Measurements from ENCODE around the gene MEGF11.
A peak's percentile ranks its signal among the peaks of the same experiment; 100 is the strongest.
"Not testable (repeated sequence)": the region's sequence is repeated elsewhere in the genome, so short reads cannot be mapped to it uniquely, and the experiment has no call there.

The MEGF11 gene

DNA sequence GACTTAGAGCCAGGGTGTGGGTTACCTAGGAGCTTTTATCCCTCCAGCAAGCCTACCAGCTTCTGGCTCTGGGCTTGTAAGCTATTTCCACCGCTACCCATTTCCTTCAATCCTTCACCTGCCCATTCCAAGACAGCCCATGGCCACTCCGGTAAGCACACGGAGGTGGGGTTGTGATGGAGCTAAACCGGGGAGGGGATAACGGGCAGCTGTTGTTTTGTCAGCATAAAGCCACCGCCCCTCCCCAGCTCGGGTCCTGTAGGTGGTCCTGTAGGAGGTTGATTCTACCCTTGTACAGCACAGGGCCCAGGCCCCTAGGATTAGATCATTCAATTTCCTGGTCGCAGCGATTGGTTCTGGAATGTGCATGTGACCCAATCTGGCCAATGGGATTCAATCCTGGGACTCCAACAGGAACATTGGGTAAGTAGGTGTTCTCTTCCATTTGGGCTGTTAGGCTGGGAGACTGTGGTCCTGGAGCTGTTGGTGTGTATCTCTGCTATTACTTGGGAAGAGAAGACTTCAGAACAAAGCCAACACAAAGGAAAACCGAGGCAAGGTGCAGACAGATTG lies 233.6 kb downstream of the MEGF11 start:
- DNase-seq (ENCODE audit: insufficient read length, low spot score) (no peak), FAIRE-seq (no peak)

DNA sequence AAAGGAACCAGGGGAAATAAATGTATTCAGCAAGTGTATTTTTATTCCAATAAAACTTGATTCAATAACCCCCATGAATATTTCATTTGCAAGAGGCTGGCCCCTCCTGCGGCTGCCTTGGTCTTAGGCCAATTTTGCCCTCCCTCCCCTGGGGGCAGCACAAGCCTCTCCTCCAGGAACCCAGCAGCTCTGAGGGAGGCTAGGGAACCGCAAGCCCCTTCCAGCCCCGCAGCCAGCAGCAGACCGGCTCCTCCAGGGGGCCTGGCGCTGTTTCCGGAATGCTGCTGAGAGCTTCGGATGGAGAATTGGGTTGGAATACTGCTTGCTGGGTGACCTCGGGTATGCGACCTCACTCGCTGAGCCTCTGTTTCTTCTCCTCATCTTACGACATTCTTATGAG lies 234.2 kb downstream of the MEGF11 start:
- DNase-seq (ENCODE audit: insufficient read length, low spot score) = no peak
- no peak for FAIRE-seq

DNA sequence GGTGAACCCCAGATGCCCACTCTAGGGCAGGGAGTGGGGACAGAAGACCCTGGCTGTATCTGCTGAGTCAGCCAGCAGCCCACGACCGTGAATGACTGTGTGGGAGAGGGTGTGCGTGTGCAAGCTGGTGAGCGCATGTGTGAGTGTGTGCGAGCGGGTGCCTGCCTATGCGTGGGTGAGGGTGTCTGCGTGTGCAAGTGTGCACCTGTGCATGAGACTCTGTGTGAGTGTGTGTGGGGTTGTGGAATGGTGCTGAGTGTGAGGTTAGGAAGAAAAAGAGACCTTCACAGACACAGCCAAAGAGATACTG lies 235.1 kb downstream of the MEGF11 start:
- DNase-seq (ENCODE audit: insufficient read length, low spot score) (no peak), FAIRE-seq (no peak)

DNA sequence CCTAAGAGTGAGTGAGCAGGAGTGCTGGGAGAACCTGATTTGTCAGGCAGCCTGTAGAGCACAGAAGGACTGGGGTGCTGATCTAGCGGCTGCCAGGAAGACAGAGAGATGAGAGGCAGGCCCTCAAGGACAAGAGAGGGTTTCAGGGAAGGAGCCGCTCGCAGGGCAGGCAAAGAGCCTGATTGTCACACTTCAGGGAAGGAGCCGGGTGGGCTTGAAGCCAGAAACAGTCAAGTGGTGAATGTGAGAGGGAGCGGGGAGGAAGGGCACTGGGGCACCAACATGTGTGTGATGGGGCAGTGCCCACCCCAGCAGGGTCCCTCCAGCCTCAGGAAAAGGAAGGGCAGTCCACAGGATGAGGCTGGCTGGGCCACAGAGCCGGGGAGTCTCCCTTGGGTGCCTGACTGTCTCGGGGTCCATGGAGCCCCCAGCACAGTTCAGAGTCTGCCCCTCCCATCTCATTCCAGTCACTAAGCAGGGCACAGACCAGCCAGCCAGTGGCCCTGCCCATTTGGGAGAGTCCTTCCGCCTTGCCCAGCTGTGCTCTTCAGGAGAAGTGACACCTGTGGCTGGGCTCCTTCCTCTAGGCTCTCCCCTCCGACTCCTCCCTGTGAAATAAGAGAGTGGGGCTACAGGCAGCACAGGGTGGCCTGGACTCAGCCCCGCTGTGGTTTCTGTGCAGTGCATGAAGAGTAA lies 235.6 kb downstream of the MEGF11 start:
- no peak for DNase-seq (ENCODE audit: insufficient read length, low spot score)
- no peak for FAIRE-seq

DNA sequence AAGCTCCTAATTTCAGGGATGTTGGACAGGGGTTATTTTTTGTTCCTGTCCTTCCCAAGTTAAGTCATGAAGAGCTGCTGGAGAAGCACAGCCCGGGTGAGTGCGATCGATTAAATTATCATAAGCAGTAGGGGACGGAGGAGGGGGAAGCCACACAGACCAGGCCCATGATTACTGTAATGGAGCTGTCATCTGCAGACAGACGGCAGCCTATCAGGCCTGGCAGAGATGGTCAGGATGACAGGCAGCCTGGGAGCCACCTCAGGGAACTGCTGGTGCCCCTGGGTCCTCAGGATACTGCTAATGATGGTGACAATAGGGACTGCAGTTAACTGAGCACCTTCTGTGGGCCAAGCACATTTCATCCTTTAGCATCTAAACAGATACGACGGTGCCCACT lies 236.6 kb downstream of the MEGF11 start:
- no peak for FAIRE-seq
- no peak for DNase-seq (ENCODE audit: insufficient read length, low spot score)

DNA sequence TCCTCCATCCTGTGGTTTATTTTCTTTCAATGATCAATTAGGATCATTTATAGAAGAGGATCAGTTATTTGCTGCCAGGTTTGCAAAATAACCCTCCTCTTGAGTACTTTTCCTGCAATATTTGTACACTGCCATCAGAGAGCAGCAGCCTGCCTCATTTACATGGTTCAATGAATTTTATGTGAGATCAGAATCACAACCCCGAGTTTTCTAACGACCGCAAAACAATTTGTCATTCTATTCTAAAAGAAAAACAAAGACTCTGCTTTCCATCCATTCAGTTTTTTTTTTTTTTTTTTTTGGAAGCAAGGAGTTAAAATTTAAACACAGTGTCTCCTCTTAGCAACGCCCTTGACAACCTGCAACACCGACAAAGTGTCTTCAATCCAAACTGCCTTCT lies 237.4 kb downstream of the MEGF11 start:
- DNase-seq (ENCODE audit: insufficient read length, low spot score) (no peak), FAIRE-seq (no peak)

DNA sequence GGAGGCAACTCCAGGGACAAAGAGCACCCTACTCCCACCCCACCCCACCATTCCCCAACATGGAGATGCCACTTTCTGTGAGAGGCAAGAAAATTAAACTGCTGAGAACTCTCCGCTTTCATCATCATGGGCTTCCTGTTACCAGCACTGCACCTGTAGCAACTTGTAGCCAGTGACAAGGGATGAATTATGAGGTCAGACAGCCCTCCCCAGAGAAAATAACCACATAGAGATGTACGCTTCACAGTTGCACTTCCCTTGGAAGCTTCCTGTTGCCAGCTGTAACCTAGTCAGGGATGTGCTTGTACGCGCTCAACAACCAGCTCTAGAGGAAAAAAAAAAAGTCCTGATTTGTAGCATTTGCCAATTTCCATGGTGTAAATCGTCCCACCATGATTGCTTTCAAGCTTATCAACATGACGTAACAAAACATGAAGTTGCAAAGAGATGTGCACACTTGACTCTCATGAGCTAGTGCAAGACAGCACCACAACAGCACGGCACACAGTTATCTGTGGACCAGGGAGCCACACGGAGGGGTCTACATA lies 238.8 kb downstream of the MEGF11 start:
- no peak for DNase-seq (ENCODE audit: insufficient read length, low spot score)
- FAIRE-seq = no peak

DNA sequence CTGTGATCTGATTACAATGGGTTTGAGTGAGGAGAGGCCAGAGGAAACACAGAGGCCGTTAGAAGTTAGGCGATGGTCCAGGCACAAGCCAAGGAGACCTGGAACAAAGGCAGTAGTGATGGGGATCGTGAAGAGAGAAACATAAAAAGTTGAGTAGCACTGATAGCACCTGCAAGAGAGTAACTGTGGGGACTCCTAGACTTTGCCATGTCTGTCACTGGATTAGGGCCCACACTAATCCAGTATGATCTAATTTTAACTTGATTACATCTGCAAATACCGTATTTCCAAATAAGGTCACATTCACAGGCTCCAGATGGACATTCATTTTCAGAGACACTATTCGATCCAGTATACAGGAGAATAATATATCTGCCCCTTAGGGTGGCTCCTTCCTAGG lies 239.5 kb downstream of the MEGF11 start:
- no peak for FAIRE-seq
- DNase-seq (ENCODE audit: insufficient read length, low spot score) = no peak

DNA sequence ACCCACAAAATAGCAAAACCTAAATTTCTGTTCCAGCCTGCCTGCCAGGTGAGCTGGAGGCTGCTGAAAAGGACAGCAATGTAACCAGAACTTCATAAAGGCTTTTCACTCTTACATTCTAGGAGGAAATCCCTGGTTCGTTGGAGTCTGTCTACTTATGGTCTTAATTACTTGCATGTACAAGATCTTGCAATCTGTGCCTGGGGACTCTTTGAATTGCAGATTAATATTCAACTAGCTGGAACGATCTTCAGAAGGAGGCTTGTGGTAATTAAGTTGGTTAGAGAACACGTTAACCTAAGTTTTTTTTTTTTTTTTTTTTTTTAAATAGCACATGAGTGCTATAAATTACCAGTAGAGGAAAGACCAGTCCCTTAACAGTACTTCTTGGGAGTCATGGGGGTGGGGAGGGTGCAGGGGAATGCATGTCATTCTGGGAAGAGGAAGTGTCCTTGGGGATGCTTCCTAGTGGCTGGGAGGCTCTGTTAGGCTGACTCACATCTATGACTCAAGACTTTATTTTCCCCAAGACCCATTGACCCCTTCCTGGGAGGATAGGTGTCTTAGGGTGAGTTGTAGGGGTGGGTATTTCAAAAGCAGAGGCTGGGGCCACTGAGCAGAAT lies 244.5 kb downstream of the MEGF11 start:
- peak; percentile 21 for DNase-seq (ENCODE audit: insufficient read length, low spot score)
- no peak for FAIRE-seq

DNA sequence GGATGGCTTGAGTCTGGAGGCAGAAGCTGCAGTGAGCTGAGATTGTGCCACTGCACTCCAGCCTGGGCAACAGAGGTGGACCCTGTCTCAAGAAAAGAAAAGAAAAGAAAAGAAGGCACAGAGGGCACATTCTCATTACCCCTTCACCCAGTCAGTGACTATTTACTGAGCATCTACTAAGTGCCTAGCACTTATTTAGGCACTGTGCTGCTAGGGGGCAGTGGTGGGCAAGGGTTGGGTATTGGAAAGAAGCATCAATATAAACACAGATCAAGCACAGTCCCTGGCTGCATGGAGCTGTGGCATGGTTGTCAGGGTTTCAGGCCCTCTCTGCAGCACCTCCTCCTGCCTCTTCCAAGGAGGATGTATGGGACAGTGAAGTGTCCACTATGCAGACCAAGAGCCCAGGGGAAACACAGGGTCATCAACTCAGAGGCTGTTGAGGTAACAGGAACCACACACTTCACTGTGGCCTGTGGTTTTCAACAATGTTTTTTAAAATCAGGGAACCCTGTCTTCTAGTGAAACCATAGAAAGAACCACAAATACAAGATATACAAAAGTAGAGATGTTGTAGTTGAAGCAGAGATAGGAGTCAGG lies 245.8 kb downstream of the MEGF11 start:
- no peak for FAIRE-seq
- no peak for DNase-seq (ENCODE audit: insufficient read length, low spot score)

DNA sequence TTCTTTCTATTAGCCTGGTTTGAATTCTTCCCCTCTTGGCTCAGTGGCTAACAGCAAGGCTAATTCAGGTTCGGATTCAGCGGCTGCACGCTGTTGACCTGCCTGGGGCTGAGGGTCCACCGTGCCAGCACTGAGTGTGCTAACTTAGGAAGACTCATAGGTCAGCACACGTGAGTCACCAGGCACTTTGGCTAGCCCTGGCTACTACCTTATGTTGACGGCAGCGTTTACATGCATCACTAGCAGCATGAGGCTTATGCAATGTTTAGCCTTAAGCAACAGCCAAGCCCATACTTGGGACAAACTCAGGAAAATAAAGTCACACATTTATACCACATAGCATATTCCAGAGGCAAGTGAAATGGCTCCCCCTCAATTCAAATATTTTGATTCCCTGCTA lies 246.6 kb downstream of the MEGF11 start:
- FAIRE-seq (no peak), DNase-seq (ENCODE audit: insufficient read length, low spot score) (no peak)

DNA sequence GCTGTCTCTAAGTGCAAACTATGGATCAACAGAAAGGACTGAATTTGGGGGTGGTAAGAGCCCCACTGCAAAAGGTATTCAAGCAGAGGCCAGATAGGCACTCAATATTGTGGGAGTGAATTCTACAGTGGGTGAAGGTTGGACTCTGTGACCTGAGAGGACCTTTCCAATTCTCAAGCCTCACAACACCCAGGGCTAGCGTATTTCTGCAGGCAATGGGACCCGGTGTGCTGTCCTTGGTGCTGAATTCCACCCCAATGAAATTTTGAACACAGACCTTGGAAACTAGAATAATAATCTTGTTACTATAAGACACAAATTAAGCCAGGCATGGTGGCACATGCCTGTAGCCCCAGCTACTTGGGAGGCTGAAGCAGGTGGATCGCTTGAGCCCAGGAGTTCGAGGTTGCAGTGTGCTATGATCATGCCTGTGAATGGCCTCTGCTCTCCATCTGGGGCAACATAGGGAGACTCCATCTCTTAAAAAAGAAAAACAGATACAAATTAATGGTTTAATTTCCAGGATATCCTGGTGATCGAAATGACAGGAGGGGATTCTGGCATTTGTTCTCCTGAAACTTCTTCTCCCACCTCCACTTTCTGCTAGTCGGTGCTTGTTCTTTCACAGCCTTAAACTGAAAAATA lies 248.8 kb downstream of the MEGF11 start:
- FAIRE-seq (no peak), DNase-seq (ENCODE audit: insufficient read length, low spot score) (peak; percentile 69)

DNA sequence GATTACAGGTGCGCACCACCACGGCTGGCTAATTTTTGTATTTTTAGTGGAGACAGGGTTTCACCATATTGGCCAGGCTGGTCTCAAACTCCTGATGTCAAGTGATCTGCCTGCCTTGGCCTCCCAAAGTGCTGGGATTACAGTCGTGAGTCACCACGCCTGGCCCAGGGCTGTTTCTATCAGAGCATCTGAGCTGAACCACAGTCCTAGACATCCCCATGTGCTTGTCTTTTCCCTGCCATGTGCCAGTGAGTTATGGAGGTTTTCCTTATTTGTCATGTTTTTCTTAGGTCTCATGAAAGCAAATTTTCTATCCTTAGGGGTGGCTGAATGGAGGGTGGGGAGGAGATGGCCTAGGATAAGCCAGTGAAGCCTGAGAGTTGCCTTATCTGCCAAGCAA lies 250.4 kb downstream of the MEGF11 start:
- FAIRE-seq = not testable (repeated sequence)

DNA sequence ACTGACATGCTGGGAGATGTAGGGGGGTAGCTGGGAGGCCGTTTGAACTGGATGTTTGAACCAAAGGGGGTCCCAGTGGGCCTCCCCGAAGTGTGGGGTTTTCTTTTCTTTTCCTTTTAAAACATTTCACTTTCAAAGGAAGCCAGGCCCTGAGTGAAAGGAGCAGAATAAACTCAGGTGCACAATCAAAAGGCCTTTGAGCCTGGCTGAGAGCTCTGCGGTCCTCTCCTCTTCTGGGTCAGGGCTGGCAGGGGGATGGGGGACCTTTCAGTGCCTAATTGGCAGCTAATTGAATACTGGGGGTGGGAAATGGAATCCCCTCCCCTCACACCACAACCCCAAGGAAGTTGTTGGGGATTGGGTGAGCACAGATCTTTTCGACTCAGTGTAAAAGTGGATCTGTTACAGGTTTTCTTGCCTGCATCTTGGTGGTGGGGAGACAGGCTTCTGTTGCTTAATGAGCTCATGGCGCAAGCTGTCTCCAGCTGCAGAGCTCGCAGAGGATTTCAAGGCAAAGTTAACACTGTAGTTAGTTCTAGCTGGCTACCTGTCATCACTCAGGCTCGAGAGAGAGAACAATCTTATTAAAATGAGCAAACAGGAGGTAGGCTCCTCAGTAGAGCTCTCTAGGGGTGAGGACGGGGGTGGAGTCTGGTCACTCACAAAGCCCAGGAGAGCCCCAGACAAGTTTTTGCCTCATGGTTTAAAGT lies 251.7 kb downstream of the MEGF11 start:
- no peak for FAIRE-seq
- DNase-seq (ENCODE audit: insufficient read length, low spot score) = no peak

More for the DNA sequence above, 250.4 kb downstream of the MEGF11 start:
- DNase-seq (ENCODE audit: insufficient read length, low spot score) = not testable (repeated sequence)

DNA sequence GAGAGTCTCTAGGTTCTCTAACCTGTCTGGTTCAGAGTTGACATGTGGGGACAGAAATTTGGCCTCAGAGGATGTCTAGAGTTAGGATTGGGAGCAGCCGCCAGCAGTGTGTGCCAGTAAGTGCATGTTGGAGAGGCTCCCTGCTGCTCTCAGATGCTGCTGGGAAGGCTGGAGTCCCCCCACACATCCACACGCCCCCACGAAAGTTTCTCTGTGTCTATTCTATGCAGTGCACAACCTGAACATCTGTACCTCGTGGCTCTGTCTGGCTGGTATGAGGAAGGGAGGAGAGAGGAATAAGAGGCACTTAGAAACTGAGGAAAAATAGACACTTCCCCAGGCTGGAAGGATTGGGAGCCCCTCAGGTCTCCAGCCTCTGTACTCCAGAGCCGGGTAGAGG lies 252.5 kb downstream of the MEGF11 start:
- no peak for DNase-seq (ENCODE audit: insufficient read length, low spot score)
- FAIRE-seq = no peak

DNA sequence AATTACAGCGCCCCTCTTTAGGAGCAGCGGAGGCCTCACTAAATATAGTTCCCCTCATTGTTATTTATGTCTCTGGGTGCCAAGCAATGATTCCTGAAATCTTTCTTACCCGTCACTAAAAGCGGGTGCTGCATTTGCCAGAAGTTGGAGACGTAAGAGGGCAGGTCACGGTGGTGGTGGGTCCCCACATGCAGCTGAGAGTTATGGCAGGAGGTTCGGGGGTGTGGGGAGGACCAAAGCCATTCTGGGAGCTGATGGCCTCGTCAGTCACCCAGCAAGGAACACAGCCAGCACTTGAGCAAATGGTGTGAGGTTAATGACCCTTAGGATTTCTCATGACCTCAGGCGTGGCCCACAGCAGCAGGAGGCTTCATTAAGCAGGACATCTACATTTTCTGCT lies 255.1 kb downstream of the MEGF11 start:
- no peak for DNase-seq (ENCODE audit: insufficient read length, low spot score)
- FAIRE-seq = no peak

DNA sequence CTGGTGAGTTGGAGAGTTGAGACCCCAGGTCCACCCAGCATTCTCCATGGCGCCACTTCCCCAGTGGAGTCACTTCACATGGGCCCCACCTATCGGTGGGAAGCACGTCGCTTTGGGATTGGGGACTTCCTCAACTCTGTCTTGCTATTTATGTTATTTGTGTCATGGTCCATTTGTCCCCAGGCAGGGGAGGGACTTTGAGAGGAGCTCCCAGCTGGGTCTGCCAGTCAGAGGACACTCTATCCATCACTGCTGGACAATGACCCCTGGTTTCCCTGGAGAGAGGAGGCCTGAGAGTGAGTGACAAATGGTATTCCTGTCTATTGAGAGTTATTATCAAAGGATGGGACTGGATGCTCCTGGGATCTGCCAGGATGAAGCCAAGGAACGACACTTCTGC lies 256.6 kb downstream of the MEGF11 start:
- no peak for DNase-seq (ENCODE audit: insufficient read length, low spot score)
- FAIRE-seq = no peak

DNA sequence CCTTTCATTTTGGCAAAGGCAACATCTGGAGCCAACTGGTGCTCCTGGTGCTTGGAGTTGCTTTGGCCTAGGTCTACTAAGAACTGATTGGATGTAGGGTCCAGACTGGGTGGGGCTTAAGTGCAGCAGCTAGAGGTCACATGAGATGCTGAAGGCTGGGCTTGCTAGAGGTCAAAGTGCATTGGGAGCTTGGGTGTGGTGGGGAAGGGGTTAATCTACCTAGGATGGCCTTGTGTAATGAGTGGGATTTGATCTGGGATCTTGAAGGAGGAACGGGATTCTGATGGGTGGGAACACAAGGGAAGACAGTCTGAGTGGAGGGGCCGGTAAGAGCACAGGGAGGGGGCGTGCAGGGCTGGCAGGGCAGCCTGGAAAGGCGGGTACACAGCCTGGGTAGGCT lies 258.7 kb downstream of the MEGF11 start:
- DNase-seq (ENCODE audit: insufficient read length, low spot score) (no peak), FAIRE-seq (no peak)

DNA sequence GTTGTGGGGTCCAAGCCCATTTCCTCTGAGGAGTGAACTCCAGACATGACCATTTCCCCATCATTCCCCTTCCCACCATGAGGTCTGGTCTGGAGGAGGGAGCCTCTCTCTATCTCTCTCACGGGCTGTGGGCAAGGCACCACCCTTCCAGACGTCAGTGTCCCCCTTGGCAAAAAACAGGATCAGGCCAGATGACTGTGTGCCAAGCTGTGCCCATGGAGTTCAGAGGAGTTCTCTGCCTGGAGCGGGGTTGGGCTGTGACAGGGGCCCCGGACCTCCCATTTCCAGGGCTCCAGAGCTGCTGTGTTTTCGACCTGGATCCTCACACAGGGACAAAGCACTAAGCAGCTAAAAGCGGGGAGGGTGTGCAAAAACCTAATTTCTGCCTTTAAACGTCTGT lies 259.8 kb downstream of the MEGF11 start:
- no peak for DNase-seq (ENCODE audit: insufficient read length, low spot score)
- FAIRE-seq = no peak

DNA sequence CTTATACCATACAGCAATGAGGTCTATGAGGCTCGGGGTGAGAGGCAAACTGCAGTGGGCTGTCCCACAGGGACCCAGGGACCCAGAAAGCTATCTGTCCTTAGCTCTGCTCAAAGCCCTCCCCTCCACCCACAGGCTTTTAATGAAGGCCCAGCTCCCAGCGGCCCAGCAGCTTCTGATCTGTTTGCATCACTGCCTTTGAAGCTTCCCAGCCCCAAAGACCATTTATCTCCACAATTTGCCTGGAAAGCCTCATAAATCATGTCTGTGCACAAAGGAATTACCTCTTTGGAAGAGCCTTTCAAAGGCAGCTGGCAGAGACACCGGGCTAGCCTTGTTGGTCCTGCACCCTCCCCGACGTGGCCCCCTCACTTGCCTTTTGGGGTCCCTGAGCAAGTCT lies 260.3 kb downstream of the MEGF11 start:
- FAIRE-seq (no peak), DNase-seq (ENCODE audit: insufficient read length, low spot score) (no peak)
